ENCODE results near the gene AIM2. TPM values are rescaled to one million over a fixed set of nuclear protein-coding genes. Genes with fewer than 3 reads are reported as not detected.
"Not testable (repeated sequence)": the region's sequence is repeated elsewhere in the genome, so short reads cannot be mapped to it uniquely, and the experiment has no call there.

Gene AIM2
- total RNA-seq, result 10 to 100 TPM; 28.1 to 28.2 TPM

GRCh38 chr1:159076438-159077119 is at the start of gene AIM2:
Gene AIM2, minus strand, starts transcription at chr1:159076766. Its CDS starts 3,267 bp downstream, at chr1:159073499.
- H3K4me1 Mint-ChIP-seq, result peaks cover 50% of the 10 kb centered on the region
- peaks cover 2% of the 10 kb centered on the region for H3K27me3 Mint-ChIP-seq
- CTCF ChIA-PET, result interaction anchor here (0.8 to 4.7 kb wide), 17 partner anchors 8 to 873 kb away, joined by 3 to 47 read pairs (median 4); partner anchors contain the start of gene IFI16
- H3K27ac Mint-ChIP-seq, result peak within 1 kb of the TSS; percentile 99
- H3K4me3 Mint-ChIP-seq, result peak within 1 kb of the TSS; percentile 78
- DNase-seq, result peak; percentile 82
- H3K9me3 Mint-ChIP-seq, result peaks cover 3% of the 10 kb centered on the region
- POLR2A ChIA-PET, result interaction anchor here (0.6 to 5.4 kb wide), 26 partner anchors 9 to 1943 kb away, joined by 3 to 260 read pairs (median 4); partner anchors contain the start of genes DCAF8, IFI16 and PYHIN1
- peaks cover 22% of the 10 kb centered on the region for H3K36me3 Mint-ChIP-seq (ENCODE audit: low read depth)

GRCh38 chr1:159123587-159123986 is 47.0 kb upstream of the AIM2 start:
- no peaks in the 10 kb centered on the region for H3K36me3 Mint-ChIP-seq (ENCODE audit: low read depth)
- H3K9me3 Mint-ChIP-seq, result no peaks in the 10 kb centered on the region
- no peak overlapping the region for H3K4me3 Mint-ChIP-seq
- CTCF ChIA-PET, result interaction anchor here (1.9 kb wide), 1 partner anchor 9 kb away, joined by 7 read pairs; no protein-coding TSS in a partner anchor
- DNase-seq, result no peak
- POLR2A ChIA-PET, result no interaction called here
- peaks cover 11% of the 10 kb centered on the region for H3K4me1 Mint-ChIP-seq
- H3K27me3 Mint-ChIP-seq, result peaks cover 27% of the 10 kb centered on the region
- no peak overlapping the region for H3K27ac Mint-ChIP-seq

GRCh38 chr1:159122005-159122621 is 45.5 kb upstream of the AIM2 start:
- no peaks in the 10 kb centered on the region for H3K9me3 Mint-ChIP-seq
- H3K36me3 Mint-ChIP-seq (ENCODE audit: low read depth), result no peaks in the 10 kb centered on the region
- CTCF ChIA-PET, result interaction anchor here (1.9 to 2.1 kb wide), 2 partner anchors 10 to 11 kb away, joined by 7 to 8 read pairs; no protein-coding TSS in a partner anchor
- H3K4me3 Mint-ChIP-seq, result no peak overlapping the region
- no peak for DNase-seq
- POLR2A ChIA-PET, result no interaction called here
- peaks cover 32% of the 10 kb centered on the region for H3K27me3 Mint-ChIP-seq
- no peak overlapping the region for H3K27ac Mint-ChIP-seq
- H3K4me1 Mint-ChIP-seq, result peaks cover 11% of the 10 kb centered on the region

GRCh38 chr1:159121526-159121925 is 45.0 kb upstream of the AIM2 start:
- no peak for DNase-seq
- H3K9me3 Mint-ChIP-seq, result no peaks in the 10 kb centered on the region
- H3K4me3 Mint-ChIP-seq, result no peak overlapping the region
- ChIA-PET CTCF (interaction anchor here (1.5 to 2.1 kb wide), 2 partner anchors 10 to 12 kb away, joined by 3 to 8 read pairs; no protein-coding TSS in a partner anchor), POLR2A (no interaction called here)
- peaks cover 32% of the 10 kb centered on the region for H3K27me3 Mint-ChIP-seq
- H3K36me3 Mint-ChIP-seq (ENCODE audit: low read depth), result no peaks in the 10 kb centered on the region
- no peak overlapping the region for H3K27ac Mint-ChIP-seq
- peaks cover 11% of the 10 kb centered on the region for H3K4me1 Mint-ChIP-seq

GRCh38 chr1:159120317-159120716 is 43.8 kb upstream of the AIM2 start:
- CTCF ChIA-PET, result interaction anchor here (1.5 to 2.1 kb wide), 2 partner anchors 12 to 13 kb away, joined by 3 to 8 read pairs; no protein-coding TSS in a partner anchor
- no peak overlapping the region for H3K27ac Mint-ChIP-seq
- no peak for DNase-seq
- H3K4me1 Mint-ChIP-seq, result peaks cover 11% of the 10 kb centered on the region
- H3K36me3 Mint-ChIP-seq (ENCODE audit: low read depth), result no peaks in the 10 kb centered on the region
- POLR2A ChIA-PET, result no interaction called here
- peaks cover 29% of the 10 kb centered on the region for H3K27me3 Mint-ChIP-seq
- no peaks in the 10 kb centered on the region for H3K9me3 Mint-ChIP-seq
- no peak overlapping the region for H3K4me3 Mint-ChIP-seq

- Mint-ChIP-seq H3K27ac (no peak overlapping the region), H3K4me3 (no peak overlapping the region), H3K4me1 (no peaks in the 10 kb centered on the region), H3K36me3 (ENCODE audit: low read depth) (no peaks in the 10 kb centered on the region), H3K27me3 (peaks cover 22% of the 10 kb centered on the region), H3K9me3 (no peaks in the 10 kb centered on the region)
- DNase-seq, result no peak
- ChIA-PET POLR2A (no interaction called here), CTCF (no interaction called here)
Observed at GRCh38 chr1:159113596-159114433, 37.2 kb upstream of the AIM2 start.

- peaks cover 44% of the 10 kb centered on the region for H3K27me3 Mint-ChIP-seq
- H3K4me3 Mint-ChIP-seq; H3K36me3 Mint-ChIP-seq (ENCODE audit: low read depth); H3K9me3 Mint-ChIP-seq; CTCF ChIA-PET; H3K4me1 Mint-ChIP-seq; DNase-seq; POLR2A ChIA-PET; H3K27ac Mint-ChIP-seq: not testable (repeated sequence)
Observed at GRCh38 chr1:159103021-159103420, 26.5 kb upstream of the AIM2 start.

- H3K27me3 Mint-ChIP-seq, result peaks cover 43% of the 10 kb centered on the region
- ChIA-PET POLR2A (no interaction called here), CTCF (no interaction called here)
- H3K4me1 Mint-ChIP-seq, result no peaks in the 10 kb centered on the region
- no peak overlapping the region for H3K27ac Mint-ChIP-seq
- H3K4me3 Mint-ChIP-seq, result no peak overlapping the region
- DNase-seq, result no peak
- H3K36me3 Mint-ChIP-seq (ENCODE audit: low read depth), result no peaks in the 10 kb centered on the region
- H3K9me3 Mint-ChIP-seq, result no peaks in the 10 kb centered on the region
Observed at GRCh38 chr1:159100589-159100988, 24.0 kb upstream of the AIM2 start.

- Mint-ChIP-seq H3K27me3 (peaks cover 43% of the 10 kb centered on the region), H3K4me1 (no peaks in the 10 kb centered on the region), H3K9me3 (no peaks in the 10 kb centered on the region), H3K27ac (no peak overlapping the region), H3K36me3 (ENCODE audit: low read depth) (no peaks in the 10 kb centered on the region), H3K4me3 (no peak overlapping the region)
- DNase-seq, result no peak
- CTCF ChIA-PET, result no interaction called here
- POLR2A ChIA-PET, result no interaction called here
Observed at GRCh38 chr1:159098596-159098995, 22.0 kb upstream of the AIM2 start.

GRCh38 chr1:159092036-159092760 is 15.6 kb upstream of the AIM2 start:
- Mint-ChIP-seq H3K27ac (peak overlapping the region; percentile 80), H3K9me3 (no peaks in the 10 kb centered on the region), H3K36me3 (ENCODE audit: low read depth) (no peaks in the 10 kb centered on the region), H3K27me3 (peaks cover 9% of the 10 kb centered on the region), H3K4me3 (no peak overlapping the region), H3K4me1 (peaks cover 52% of the 10 kb centered on the region)
- DNase-seq, result no peak
- ChIA-PET POLR2A (interaction anchor here (1.0 to 5.1 kb wide), 3 partner anchors 15 to 83 kb away, joined by 3 to 112 read pairs (median 6); partner anchors contain the start of genes AIM2 and IFI16), CTCF (interaction anchor here (1.1 to 1.2 kb wide), 2 partner anchors 16 to 20 kb away, joined by 4 read pairs; partner anchors contain the start of gene AIM2)

- peak; percentile 52 for DNase-seq
- CTCF ChIA-PET, result interaction anchor here (1.1 to 1.2 kb wide), 2 partner anchors 15 to 19 kb away, joined by 4 read pairs; partner anchors contain the start of gene AIM2
- H3K4me3 Mint-ChIP-seq, result peak overlapping the region; percentile 14
Observed at GRCh38 chr1:159091607-159092031, 15.1 kb upstream of the AIM2 start.

GRCh38 chr1:159091180-159091560 is 14.6 kb upstream of the AIM2 start:
- Mint-ChIP-seq H3K4me1 (peaks cover 55% of the 10 kb centered on the region), H3K4me3 (no peak overlapping the region), H3K27me3 (peaks cover 3% of the 10 kb centered on the region), H3K27ac (peak overlapping the region; percentile 80), H3K9me3 (no peaks in the 10 kb centered on the region), H3K36me3 (ENCODE audit: low read depth) (no peaks in the 10 kb centered on the region)
- ChIA-PET POLR2A (interaction anchor here (1.0 to 5.1 kb wide), 4 partner anchors 14 to 82 kb away, joined by 3 to 112 read pairs (median 4); partner anchors contain the start of genes AIM2 and IFI16), CTCF (interaction anchor here (1.2 to 3.3 kb wide), 2 partner anchors 15 to 18 kb away, joined by 4 to 19 read pairs; partner anchors contain the start of gene AIM2)
- DNase-seq, result no peak

More at GRCh38 chr1:159091607-159092031, 15.1 kb upstream of the AIM2 start:
- H3K36me3 Mint-ChIP-seq (ENCODE audit: low read depth), result no peaks in the 10 kb centered on the region
- POLR2A ChIA-PET, result interaction anchor here (1.0 to 5.1 kb wide), 4 partner anchors 15 to 82 kb away, joined by 3 to 112 read pairs (median 4); partner anchors contain the start of genes AIM2 and IFI16
- H3K9me3 Mint-ChIP-seq, result no peaks in the 10 kb centered on the region
- peaks cover 55% of the 10 kb centered on the region for H3K4me1 Mint-ChIP-seq
- H3K27me3 Mint-ChIP-seq, result peaks cover 6% of the 10 kb centered on the region
- peak overlapping the region; percentile 80 for H3K27ac Mint-ChIP-seq

Measured in activated CD4-positive, alpha-beta memory T cell treated with anti-CD3 and anti-CD28 coated beads, Interleukin-2, amount 10 ng/mL, durations not matched to agents 7 days and 5 days (primary cell).